ENCODE results near the gene HEXIM2.
A peak's percentile ranks its signal among the peaks of the same experiment; 100 is the strongest.
"Not testable (repeated sequence)": the region's sequence is repeated elsewhere in the genome, so short reads cannot be mapped to it uniquely, and the experiment has no call there.

The HEXIM2 gene

GRCh38 chr17:45161288-45162024, at the start of gene HEXIM2:
Gene HEXIM2, plus strand, starts transcription at chr17:45161875. Its CDS starts 919 bp downstream, at chr17:45162794.
- peak; percentile 91 for FAIRE-seq

- FAIRE-seq = no peak
Observed at GRCh38 chr17:45112559-45113423, 48.9 kb upstream of the HEXIM2 start.

- FAIRE-seq = no peak
Observed at GRCh38 chr17:45113424-45113754, 48.3 kb upstream of the HEXIM2 start.

- no peak for FAIRE-seq
Observed at GRCh38 chr17:45114117-45114932, 47.4 kb upstream of the HEXIM2 start.

GRCh38 chr17:45115015-45115625, 46.6 kb upstream of the HEXIM2 start:
- no peak for FAIRE-seq

- no peak for FAIRE-seq
Observed at GRCh38 chr17:45115871-45116270, 45.8 kb upstream of the HEXIM2 start.

GRCh38 chr17:45116434-45117016, 45.1 kb upstream of the HEXIM2 start:
- no peak for FAIRE-seq

GRCh38 chr17:45117334-45117733, 44.3 kb upstream of the HEXIM2 start:
- no peak for FAIRE-seq

GRCh38 chr17:45117848-45118646, 43.6 kb upstream of the HEXIM2 start:
- no peak for FAIRE-seq

GRCh38 chr17:45118691-45119090, 43.0 kb upstream of the HEXIM2 start:
- no peak for FAIRE-seq

- no peak for FAIRE-seq
Observed at GRCh38 chr17:45119964-45120363, 41.7 kb upstream of the HEXIM2 start.

GRCh38 chr17:45120558-45120957, 41.1 kb upstream of the HEXIM2 start:
- FAIRE-seq = no peak

GRCh38 chr17:45121055-45121454, 40.6 kb upstream of the HEXIM2 start:
- FAIRE-seq = no peak

GRCh38 chr17:45123076-45123770, 38.5 kb upstream of the HEXIM2 start:
- FAIRE-seq = no peak

GRCh38 chr17:45123930-45124796, 37.5 kb upstream of the HEXIM2 start:
- no peak for FAIRE-seq

GRCh38 chr17:45124797-45125122, 36.9 kb upstream of the HEXIM2 start:
- FAIRE-seq = not testable (repeated sequence)

- FAIRE-seq = no peak
Observed at GRCh38 chr17:45125509-45125908, 36.2 kb upstream of the HEXIM2 start.

GRCh38 chr17:45127207-45127547, 34.5 kb upstream of the HEXIM2 start:
- no peak for FAIRE-seq

GRCh38 chr17:45127548-45128300, 34.0 kb upstream of the HEXIM2 start:
- FAIRE-seq = no peak

Measured in colon (tissue), 2 donors.